T-helper 1 cell treated with Interleukin-12 subunit alpha and Interleukin-12 subunit beta and Interleukin-4 antibody, amounts not matched to agents 30 ng/mL and 1 ng/mL, for 36 hours (primary cell): ENCODE measurements around the gene DOCK3. TPM values are rescaled to one million over a fixed set of nuclear protein-coding genes. Genes with fewer than 3 reads are reported as not detected.

ENCODE experiments used
- intact Hi-C: fragments of 100-400 bp; cut with micrococcal nuclease; formaldehyde crosslinking; loops from one replicate; pipeline ENCODE4 v1.15.1; 2024
- total RNA-seq: library from RNA; stranded (reverse); gene quantifications from 2 replicates; pipeline ENCODE4 v1.2.3, GENCODE V29; 2022

DOCK3 gene
- 1.5 and 1.6 TPM in 2 replicates for total RNA-seq

- intact Hi-C loops, result loop anchor here (1.0 to 5.0 kb wide), 3 partner anchors 58 to 698 kb away; no protein-coding TSS in a partner anchor
Measured at GRCh38 chr3:50674349-50675178, at the start of gene DOCK3. Gene DOCK3, plus strand, starts transcription at chr3:50674927. Its CDS starts 337 bp downstream, at chr3:50675264.

GRCh38 chr3:50625231-50626182, 49.2 kb upstream of the DOCK3 start:
- intact Hi-C loops, result loop anchor here (2.0 kb wide), 1 partner anchor 401 kb away; no protein-coding TSS in a partner anchor

- intact Hi-C loops, result no loop called here
Measured at GRCh38 chr3:50626401-50626800, 48.3 kb upstream of the DOCK3 start.

GRCh38 chr3:50627407-50628051, 47.2 kb upstream of the DOCK3 start:
- intact Hi-C loops, result no loop called here

- intact Hi-C loops, result no loop called here
Measured at GRCh38 chr3:50628601-50629000, 46.1 kb upstream of the DOCK3 start.

GRCh38 chr3:50630394-50630793, 44.3 kb upstream of the DOCK3 start:
- intact Hi-C loops, result no loop called here

GRCh38 chr3:50630877-50631276, 43.9 kb upstream of the DOCK3 start:
- intact Hi-C loops, result no loop called here

- intact Hi-C loops, result no loop called here
Measured at GRCh38 chr3:50632450-50632849, 42.3 kb upstream of the DOCK3 start.

- intact Hi-C loops, result no loop called here
Measured at GRCh38 chr3:50633230-50633790, 41.4 kb upstream of the DOCK3 start.

GRCh38 chr3:50635066-50635465, 39.7 kb upstream of the DOCK3 start:
- intact Hi-C loops, result no loop called here

GRCh38 chr3:50637011-50637410, 37.7 kb upstream of the DOCK3 start:
- intact Hi-C loops, result no loop called here

- intact Hi-C loops, result no loop called here
Measured at GRCh38 chr3:50637945-50638344, 36.8 kb upstream of the DOCK3 start.

GRCh38 chr3:50639055-50639494, 35.7 kb upstream of the DOCK3 start:
- intact Hi-C loops, result no loop called here

- intact Hi-C loops, result no loop called here
Measured at GRCh38 chr3:50642382-50642781, 32.3 kb upstream of the DOCK3 start.

GRCh38 chr3:50644561-50644960, 30.2 kb upstream of the DOCK3 start:
- intact Hi-C loops, result no loop called here

GRCh38 chr3:50645378-50645777, 29.3 kb upstream of the DOCK3 start:
- intact Hi-C loops, result no loop called here

GRCh38 chr3:50648313-50648712, 26.4 kb upstream of the DOCK3 start:
- intact Hi-C loops, result no loop called here

- intact Hi-C loops, result no loop called here
Measured at GRCh38 chr3:50648944-50649343, 25.8 kb upstream of the DOCK3 start.

- intact Hi-C loops, result no loop called here
Measured at GRCh38 chr3:50649451-50649931, 25.2 kb upstream of the DOCK3 start.

GRCh38 chr3:50650018-50650417, 24.7 kb upstream of the DOCK3 start:
- intact Hi-C loops, result no loop called here

- intact Hi-C loops, result no loop called here
Measured at GRCh38 chr3:50651445-50651844, 23.3 kb upstream of the DOCK3 start.
